GM19025 (cell line): ENCODE results near the gene DRP2.
"Not testable (repeated sequence)": the region's sequence is repeated elsewhere in the genome, so short reads cannot be mapped to it uniquely, and the experiment has no call there.

ENCODE experiments used
- ATAC-seq: cut with Tn5 transposase; IDR thresholded peaks from one replicate; pipeline ENCODE4 v1.9.1; 2021; ENCODE audit warnings: mild to moderate bottlenecking, low read depth, moderate library complexity; ENCODE audit not compliant: unreplicated experiment

The DRP2 gene, protein sequence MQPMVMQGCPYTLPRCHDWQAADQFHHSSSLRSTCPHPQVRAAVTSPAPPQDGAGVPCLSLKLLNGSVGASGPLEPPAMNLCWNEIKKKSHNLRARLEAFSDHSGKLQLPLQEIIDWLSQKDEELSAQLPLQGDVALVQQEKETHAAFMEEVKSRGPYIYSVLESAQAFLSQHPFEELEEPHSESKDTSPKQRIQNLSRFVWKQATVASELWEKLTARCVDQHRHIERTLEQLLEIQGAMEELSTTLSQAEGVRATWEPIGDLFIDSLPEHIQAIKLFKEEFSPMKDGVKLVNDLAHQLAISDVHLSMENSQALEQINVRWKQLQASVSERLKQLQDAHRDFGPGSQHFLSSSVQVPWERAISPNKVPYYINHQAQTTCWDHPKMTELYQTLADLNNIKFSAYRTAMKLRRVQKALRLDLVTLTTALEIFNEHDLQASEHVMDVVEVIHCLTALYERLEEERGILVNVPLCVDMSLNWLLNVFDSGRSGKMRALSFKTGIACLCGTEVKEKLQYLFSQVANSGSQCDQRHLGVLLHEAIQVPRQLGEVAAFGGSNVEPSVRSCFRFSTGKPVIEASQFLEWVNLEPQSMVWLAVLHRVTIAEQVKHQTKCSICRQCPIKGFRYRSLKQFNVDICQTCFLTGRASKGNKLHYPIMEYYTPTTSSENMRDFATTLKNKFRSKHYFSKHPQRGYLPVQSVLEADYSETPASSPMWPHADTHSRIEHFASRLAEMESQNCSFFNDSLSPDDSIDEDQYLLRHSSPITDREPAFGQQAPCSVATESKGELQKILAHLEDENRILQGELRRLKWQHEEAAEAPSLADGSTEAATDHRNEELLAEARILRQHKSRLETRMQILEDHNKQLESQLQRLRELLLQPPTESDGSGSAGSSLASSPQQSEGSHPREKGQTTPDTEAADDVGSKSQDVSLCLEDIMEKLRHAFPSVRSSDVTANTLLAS

DNA sequence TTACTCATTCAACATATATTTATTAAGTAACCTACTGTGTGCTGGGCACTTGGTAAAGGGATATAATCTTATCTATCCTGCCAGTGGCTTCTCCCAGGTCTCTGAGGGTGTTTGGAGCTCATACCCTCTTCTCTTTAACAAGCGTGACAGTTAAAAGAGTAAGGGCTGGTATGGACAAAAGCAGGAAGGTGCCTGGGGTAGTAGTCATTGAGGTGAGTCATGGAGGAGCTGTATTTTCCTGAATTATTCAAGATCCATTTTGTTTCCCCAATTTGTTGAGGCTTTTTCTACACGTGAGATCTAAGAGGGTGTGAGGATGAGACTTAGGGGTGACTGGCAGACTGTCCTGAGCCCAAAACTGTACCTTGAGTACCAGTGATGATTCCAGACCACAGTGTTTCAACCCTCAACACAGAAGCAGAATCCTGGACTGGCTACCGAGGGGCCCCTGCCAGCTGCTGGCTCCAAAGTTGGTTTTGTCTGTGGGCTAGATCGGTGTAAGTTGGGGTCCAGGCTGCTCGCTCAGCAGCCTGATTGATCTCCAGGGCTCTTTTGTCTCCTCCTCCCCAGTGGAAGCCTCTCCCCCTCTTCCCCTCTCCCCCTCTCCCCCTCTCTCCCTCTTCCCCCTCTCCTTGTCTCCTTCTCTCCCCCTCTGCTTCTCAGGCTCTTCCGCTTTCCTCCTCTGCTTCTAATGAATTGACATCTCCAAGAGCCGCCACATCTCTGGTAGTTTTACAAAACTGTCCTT, at the start of gene DRP2:
TSS of gene DRP2 (plus strand) at position 671 of the 748 bp plus-strand sequence. CDS start 11,862 bp downstream, outside the sequence.
- ATAC-seq: no peak

DNA sequence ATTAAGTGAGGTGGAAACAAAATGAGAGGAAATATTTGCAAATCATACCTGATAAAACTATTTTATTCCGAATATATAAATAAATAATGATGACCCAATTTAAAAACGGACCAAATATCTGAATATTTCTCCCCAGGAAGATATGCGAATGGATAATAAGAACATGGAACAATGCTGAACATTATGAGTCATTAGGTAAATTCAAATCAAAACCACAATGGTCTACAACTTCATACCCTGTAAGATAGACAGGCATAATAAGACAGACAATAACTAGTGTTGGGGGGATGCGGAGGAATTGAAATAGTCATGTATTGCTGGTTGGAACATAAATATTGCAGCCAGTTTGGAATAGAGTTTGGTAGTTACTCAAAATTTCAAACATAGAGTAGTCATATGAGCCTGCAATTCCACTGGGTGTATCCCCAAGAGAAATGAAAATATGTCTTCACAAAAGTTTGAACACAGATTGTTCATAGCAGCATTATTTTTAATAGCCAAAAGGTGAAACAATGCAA, 47.6 kb upstream of the DRP2 start:
- no peak for ATAC-seq

DNA sequence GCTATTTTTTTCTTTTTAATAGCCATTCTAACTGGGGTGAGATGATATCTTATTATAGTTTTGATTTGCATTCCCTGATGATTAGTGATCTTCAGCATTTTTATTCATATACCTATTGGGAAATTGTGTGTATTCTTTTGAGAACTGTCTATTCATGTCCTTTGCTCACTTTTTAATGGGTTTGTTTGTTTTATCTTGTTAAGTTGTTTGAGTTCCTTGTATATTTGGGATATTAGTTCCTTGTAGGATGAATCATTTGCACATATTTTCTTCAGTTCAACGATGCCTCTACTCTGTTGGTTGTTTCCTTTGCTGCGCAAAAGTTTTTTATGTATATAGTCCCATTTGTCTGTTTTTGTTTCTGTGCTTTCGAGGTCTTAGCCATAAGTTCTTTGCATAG, 43.1 kb upstream of the DRP2 start:
- no peak for ATAC-seq

DNA sequence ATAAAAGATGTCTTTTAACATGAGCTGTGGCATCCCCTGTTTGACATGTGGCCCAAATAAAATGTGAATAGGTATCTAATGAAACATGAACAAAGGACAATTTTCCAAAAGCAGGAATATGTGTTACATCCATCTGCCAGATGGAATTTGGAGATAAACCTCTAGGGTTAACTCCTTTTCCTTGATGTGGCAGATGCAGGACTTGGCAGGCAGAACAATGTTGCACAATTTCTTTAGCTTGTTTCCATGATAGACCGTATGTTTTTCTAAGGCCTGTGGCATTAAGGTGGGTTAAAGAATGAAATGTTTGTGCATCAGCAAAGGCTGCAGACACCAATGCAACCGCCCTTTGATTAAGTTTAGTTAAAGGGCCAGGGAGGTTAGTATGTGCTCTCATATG, 34.7 kb upstream of the DRP2 start:
- not testable (repeated sequence) for ATAC-seq

DNA sequence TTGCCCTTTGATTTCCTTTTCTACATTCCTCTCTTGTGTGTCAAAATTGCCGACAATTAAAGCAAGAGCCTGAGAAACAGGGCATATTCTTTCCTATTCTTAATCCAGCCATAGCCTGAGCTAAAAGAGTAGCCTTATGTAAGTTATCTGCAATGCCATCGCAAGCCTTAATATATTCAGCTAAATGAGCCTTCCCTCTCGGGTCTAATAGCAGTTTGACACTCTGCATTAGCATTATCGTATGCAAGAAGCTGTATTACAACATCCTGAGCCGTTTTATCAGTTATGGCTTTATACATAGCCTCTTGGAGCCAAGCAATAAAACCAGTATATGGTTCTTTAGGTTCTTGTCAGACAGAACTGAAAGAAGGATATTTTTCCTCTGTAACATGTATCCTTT, 31.6 kb upstream of the DRP2 start:
- ATAC-seq: not testable (repeated sequence)

DNA sequence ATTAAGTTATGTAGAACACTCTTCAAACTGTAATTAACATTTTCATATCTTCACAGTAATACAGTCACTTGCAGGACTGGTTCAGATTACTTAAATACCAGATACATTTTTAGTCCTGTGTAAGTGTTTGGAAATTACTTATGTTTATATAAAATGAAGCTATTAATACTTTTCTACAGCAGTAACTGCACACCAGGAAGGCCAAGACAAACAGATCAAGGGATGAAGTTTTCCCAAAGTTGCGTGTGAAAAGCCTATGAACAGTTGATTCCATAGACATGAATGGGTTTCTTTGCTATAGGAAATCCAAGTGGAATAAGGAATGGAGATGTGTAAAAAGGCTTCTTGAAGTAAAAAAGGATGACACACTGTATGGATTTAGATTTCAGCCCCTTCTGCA, 28.9 kb upstream of the DRP2 start:
- ATAC-seq: no peak

DNA sequence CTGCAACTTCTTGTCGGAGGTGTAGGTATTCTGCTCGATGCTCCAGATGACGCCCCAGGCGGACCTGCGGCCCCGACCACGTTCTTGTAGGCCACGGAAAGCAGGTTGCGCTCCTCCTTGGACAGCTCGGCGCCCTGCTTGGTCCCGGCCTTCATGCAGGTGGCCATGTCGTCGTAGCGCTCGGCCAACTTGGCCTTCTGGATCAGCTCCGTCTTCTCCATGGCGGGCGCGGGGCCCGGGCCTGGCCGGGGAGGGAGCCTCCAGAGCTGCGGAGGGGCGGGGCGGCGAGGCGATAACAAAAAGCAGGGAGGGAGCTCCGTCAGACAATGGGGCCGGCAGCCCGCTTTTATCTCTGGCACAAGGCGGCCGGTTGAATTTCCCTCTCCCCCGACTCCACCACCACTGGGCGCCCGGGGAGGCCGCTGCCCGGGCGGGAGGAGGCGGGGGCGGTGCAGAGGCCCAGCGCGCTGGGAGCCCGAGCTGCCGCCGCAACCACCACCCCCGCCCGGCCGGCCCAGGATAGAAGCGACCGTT, 28.3 kb upstream of the DRP2 start:
- no peak for ATAC-seq

DNA sequence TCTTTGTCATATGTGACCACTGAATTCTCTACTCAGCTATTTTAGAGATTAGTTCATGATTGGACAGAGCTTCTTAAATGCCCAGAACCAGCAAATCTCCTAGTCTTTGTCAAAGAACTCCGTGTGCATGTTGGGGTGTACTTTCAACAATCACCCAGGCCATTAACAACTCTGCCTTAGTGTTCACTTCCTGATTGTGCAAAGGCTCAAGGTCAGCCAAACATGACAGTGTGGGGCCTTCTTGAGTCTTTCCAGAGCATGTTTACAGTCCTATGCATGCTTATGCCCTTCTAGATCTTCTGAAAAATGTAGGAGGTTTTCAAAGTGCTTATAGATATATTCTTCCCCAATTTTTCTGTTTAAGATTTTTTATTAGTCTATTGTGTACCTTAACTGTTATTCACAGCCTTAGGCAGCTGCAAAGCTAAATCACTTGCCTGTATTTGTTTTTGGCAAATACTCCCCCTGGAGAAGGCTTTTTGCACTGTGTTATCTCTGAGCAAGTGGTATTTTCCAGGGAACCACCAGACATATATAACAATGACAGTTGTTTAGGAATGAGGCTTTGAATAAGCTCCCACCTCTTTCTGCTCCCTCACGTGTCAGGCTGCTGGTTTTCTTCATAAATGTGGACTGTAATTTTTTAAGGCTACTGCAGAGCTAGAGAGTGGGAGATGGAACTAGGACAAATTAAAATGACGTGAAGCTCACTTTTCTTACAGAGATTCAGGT, 24.0 kb upstream of the DRP2 start:
- no peak for ATAC-seq

DNA sequence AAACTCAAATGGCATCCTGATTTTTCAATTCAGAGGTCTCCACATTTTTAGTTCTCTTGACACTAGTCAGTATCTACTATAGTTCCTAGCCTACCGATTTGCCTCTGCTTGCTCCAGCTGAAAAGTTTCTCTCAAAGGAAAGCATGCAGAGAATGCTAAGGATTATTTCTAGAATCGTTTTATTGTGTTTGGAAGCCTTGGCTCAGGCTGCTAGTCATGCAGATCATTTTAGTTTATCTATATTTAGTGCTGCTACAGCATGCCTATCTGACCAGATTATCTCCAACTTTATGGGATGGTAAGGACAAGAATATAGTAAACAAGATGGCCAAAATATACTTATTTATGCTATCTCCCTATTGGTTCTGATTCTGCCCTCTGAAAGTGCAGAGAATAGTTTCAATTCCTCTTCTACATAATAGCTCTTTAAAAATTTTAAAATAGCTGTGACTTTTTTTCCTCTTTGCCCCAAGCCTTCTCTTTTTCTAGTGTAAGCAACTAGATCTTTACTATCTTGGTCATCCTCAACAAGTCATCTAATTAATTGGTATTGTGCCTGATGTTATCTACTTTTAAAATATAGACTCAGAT, 15.7 kb upstream of the DRP2 start:
- no peak for ATAC-seq

DNA sequence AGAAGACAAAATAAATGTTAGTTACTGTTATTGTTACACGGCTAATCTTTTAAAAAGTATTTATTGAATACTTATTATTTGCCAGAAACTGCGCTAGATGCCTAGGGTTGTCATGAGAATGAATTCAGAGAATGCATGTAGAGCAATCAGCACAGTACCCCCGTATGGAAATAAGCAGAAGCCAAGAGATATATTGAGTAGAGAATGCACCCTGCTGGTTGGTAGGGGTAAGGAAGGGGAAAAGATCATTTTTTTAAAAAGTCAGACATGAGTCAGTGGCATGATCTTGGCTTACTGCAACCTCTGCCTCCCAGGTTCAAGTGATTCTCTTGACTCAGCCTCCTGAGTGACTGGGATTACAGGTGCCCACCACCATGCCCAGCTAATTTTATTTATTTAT, 13.1 kb upstream of the DRP2 start:
- no peak for ATAC-seq

DNA sequence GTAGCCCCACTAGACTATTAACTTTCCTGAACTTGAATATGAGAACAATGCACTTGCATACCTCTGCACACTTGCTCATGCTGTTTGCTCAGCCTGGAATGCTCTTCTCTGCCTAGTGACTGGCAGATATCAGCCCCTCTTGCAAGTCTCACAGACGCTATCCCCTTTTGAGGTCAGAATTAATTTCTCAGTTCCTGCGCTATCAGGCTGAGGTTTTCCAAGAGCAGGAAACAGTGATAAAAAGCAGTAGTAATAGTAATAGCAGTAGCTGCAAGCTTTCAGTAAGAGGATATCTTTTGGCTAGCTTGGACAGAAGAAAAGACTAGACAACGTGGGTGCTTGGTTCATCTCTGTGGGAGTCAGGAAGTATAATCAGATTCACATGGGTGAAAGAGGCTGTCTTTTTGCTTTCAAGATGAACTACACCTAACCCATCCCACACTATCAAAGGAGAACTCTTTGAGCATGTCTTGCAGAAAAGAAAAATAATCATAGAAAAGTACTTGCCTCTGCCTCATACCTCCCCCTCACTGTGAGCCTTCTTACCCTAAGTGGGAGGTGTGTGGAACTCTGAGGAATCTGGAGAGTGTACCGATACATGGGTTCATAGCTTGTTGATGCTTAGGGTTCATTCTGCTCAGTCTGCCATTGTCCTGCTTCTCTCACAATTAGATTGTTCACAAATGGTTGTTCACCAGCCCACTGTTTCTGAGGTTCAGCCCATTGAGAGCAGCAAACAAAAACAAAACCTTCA, 11.3 kb upstream of the DRP2 start:
- no peak for ATAC-seq

DNA sequence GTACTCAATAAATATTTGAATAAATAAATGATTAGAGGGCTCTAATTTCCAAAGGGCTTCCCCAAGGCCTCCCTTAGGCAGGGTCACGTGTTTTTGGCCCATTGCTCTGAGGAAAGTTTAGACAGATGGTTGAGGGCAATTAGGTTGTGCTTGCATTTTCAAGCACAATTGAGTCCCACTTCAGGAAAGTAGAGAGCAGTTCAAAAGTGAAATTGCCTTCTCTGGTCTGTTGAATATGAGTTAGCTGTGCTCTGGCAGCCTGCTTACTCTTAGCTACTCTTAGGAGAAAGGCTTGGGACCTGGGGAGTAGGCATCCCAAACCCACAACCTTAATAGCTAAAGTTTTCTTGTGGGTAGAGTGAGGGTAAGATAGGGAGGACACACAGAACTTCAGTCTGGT, 9.0 kb upstream of the DRP2 start:
- ATAC-seq: no peak

DNA sequence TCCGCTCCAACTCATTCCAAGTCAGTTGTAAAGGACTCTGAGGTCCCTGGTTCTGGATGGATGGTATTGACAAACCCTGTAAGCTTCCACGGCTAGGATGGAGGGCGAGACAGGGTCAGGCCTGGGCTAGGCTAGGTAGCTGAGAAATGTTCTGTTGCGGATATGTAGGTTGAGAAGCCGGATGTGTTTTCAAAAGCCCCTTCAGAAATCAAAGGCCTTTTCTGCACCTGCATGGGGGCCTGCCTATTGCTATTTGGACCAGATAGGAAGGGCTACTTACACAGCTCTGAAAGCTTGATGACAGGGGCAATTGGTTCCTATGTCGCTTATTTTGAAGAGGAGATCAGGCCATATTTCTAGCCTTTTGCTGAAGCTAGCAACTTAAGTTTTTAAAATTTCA, 1.9 kb upstream of the DRP2 start:
- no peak for ATAC-seq

DNA sequence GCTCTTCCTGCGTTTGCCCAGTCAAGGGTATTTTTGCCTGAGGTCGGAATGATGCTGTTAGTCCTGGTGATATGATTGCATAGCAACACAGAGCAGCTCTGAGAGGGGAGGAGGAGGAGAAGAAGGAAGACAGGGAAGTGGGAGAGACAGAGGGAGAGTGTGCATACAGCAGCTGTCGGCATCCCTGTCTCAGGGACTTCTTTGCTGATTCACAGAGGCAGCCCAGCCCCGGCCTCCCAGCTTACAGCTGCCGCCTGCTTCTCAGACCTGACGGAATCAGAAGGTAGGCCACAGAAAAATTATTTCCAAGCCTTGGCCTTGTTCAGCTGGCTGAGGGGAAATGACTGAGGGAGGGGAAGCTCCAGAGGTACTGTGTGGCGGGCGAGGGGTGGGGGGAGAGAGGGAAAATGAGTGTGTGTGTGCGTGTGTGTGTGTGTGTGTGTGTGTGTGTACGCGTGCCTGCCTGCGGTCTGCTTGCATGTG, 319 bp downstream of the DRP2 start:
- ATAC-seq: no peak

DNA sequence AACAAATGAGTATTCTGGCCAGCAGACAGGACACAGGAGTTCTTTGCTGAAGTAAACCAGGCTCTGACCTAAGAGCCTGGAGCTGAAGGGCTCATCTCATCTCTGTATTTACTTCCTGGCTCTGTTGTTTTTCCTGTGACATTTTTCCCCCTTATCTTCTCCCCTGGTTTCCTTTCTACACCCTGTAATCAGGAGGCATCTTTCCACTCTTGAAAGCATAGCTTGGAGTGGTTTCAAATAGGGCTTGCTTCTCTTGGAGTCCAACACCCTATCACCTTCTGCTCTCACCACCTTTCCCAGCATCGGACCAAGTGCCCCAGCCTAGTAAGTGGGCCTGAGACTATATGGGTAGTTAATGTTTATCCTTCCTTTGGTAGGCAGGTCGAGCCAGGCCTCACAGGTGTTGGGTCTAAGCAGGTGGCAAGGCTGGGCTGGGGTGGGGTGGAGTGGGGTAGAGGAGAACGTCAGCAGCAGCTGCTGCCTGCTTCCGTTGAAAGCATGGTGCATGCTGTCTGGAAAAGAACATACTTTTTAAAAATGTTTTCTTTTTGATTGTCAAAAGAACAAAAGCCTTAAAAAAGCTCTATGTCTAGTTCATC, 1.2 kb downstream of the DRP2 start:
- ATAC-seq: no peak

DNA sequence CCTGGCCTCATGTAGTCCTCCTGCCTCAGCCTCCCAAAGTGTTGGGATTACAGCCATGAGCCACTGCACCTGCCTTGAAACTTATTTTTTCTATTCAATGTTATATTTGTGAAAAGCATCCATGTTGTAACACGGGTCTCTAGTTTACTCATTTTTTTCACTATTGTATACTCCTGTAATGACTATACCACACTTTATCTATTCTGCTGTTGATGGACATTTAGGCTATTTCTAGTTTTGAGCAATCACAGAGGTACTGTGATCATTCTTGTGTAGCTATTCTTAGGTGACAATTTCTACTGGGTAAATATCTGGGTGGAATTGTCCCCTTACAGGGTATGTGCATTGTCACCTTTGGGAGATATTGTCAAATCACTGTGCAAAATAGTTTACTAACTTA, 3.6 kb downstream of the DRP2 start:
- no peak for ATAC-seq

DNA sequence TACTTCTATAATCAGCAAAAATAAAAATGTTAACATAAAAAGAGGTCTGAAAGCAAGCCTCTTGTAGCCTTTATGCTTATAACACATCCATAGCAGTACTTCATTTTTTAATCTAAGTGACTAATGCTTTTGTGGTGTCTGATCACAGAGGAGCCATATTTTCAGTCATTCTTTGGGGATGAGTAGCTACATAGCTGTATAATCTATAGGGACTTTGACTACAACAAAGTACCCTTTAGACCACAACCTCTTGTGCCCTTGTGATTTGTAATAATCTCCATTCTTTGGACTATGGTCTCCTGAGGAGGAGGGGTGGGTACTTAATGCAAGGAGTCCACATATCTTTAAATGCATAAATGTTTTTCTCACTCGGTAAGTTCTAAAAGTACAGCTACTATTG, 9.6 kb downstream of the DRP2 start:
- ATAC-seq: no peak

DNA sequence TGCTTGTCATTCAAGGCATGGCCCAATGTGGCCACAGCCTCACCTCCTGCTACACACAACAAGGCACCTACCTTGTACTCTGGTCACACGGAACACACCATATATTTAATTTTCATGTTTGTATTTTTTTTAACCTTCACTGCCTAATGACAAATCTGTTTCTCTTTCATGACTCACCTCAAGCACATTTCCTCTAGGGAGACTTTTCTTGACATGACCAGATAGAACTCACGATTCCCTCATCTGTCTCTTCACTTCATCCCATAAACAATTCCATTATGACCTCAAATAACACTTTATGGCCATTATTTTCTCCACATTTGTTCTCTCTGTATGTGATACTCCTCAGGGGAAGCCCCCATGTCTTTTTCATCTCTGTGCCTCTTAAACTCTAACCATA, 11.1 kb downstream of the DRP2 start:
- no peak for ATAC-seq
